GM23338 (cell line): Measurements from ENCODE around the gene CLDN1. TPM values are rescaled to one million over a fixed set of nuclear protein-coding genes. Genes with fewer than 3 reads are reported as not detected.

Source experiments
- ATAC-seq: fragments of 200-7000 bp; cut with Tn5 transposase; 3 replicates; pipeline ENCODE4 v1.9.1; 2020
- DNase-seq: peaks from one replicate; pipeline ENCODE4 v3.0.0-alpha.2; 2015; ENCODE audit warnings: low spot score
- H2AFZ ChIP-seq: fragments of 200-600 bp; sonication (generic); 2 replicates; pipeline ENCODE4 v1.8.0; 2016; ENCODE audit warnings: antibody characterized with exemption, mild to moderate bottlenecking, moderate library complexity
- H3F3A ChIP-seq: fragments of 200-600 bp; sonication (generic); replicated peaks from 2 replicates; pipeline ENCODE4 v1.8.0; 2017; ENCODE audit warnings: antibody characterized with exemption, mixed run types, low read depth
- H3K27ac ChIP-seq: fragments of 200-600 bp; sonication (generic); 2 replicates; pipeline ENCODE4 v1.6.1; 2016; ENCODE audit warnings: low read depth
- H3K27me3 ChIP-seq: fragments of 200-600 bp; sonication (generic); 2 replicates; pipeline ENCODE4 v1.8.0; 2016; ENCODE audit warnings: mild to moderate bottlenecking, mixed run types, moderate library complexity; ENCODE audit not compliant: insufficient read depth
- H3K36me3 ChIP-seq: fragments of 200-600 bp; sonication (generic); 2 replicates; pipeline ENCODE4 v1.8.0; 2016; ENCODE audit warnings: mild to moderate bottlenecking; ENCODE audit not compliant: insufficient read depth
- H3K4me1 ChIP-seq: fragments of 200-600 bp; sonication (generic); 2 replicates; pipeline ENCODE4 v1.8.0; 2016; ENCODE audit warnings: mild to moderate bottlenecking, moderate library complexity; ENCODE audit not compliant: insufficient read depth
- H3K4me2 ChIP-seq: fragments of 200-600 bp; sonication (generic); 2 replicates; pipeline ENCODE4 v1.7.1; 2017; ENCODE audit warnings: mixed run types
- H3K4me3 ChIP-seq: fragments of 200-600 bp; sonication (generic); 2 replicates; pipeline ENCODE4 v1.6.1; 2016; ENCODE audit warnings: mixed run types
- H3K79me2 ChIP-seq: fragments of 200-600 bp; sonication (generic); replicated peaks from 2 replicates; pipeline ENCODE4 v1.8.0; 2017; ENCODE audit warnings: mild to moderate bottlenecking; ENCODE audit not compliant: insufficient read depth
- H3K9me2 ChIP-seq: fragments of 200-600 bp; sonication (generic); 2 replicates; pipeline ENCODE4 v1.8.0; 2017; ENCODE audit not compliant: insufficient read depth
- H4K20me1 ChIP-seq: fragments of 200-600 bp; sonication (generic); replicated peaks from 2 replicates; pipeline ENCODE4 v1.8.0; 2017; ENCODE audit warnings: mild to moderate bottlenecking; ENCODE audit not compliant: insufficient read depth
- H3K27ac Mint-ChIP-seq: 2 replicates; pipeline ENCODE4 v1.8.0; 2020; ENCODE audit warnings: inconsistent platforms, mild to moderate bottlenecking, moderate library complexity, mixed read lengths
- H3K27me3 Mint-ChIP-seq: 3 replicates; pipeline ENCODE4 v1.8.0; 2022; ENCODE audit warnings: low read depth, mild to moderate bottlenecking, moderate library complexity, mixed read lengths, inconsistent platforms; ENCODE audit not compliant: insufficient read depth, poor library complexity
- H3K36me3 Mint-ChIP-seq: 3 replicates; pipeline ENCODE4 v1.8.0; 2021; ENCODE audit warnings: low read depth, mild to moderate bottlenecking, inconsistent platforms, moderate library complexity, mixed read lengths
- H3K4me1 Mint-ChIP-seq: 3 replicates; pipeline ENCODE4 v1.8.0; 2020; ENCODE audit warnings: mild to moderate bottlenecking, inconsistent platforms, mixed read lengths
- H3K4me3 Mint-ChIP-seq: 3 replicates; pipeline ENCODE4 v1.8.0; 2021; ENCODE audit warnings: moderate library complexity, mild to moderate bottlenecking, inconsistent platforms, mixed read lengths
- H3K9me3 Mint-ChIP-seq: 3 replicates; pipeline ENCODE4 v1.8.0; 2020; ENCODE audit warnings: moderate library complexity, mild to moderate bottlenecking, inconsistent platforms, mixed read lengths
- CREB1 ChIP-seq: fragments of 250-450 bp; sonication (Bioruptor Pico); IDR thresholded peaks from 2 replicates; pipeline ENCODE4 v1.5.0; 2020; ENCODE audit warnings: low read depth, mild to moderate bottlenecking, moderate library complexity
- EZH2phosphoT487 ChIP-seq: fragments of 200-600 bp; sonication (generic); IDR thresholded peaks from one replicate; pipeline ENCODE4 v1.8.1; 2018; ENCODE audit warnings: antibody characterized with exemption; ENCODE audit not compliant: unreplicated experiment
- JUNB ChIP-seq: IDR thresholded peaks from one replicate; pipeline ENCODE4 v1.6.1; 2016; ENCODE audit warnings: antibody characterized with exemption; ENCODE audit not compliant: unreplicated experiment
- POLR2AphosphoS5 ChIP-seq: IDR thresholded peaks from 2 replicates; pipeline ENCODE4 v1.6.1; 2016; ENCODE audit warnings: antibody characterized with exemption, low read depth
- ZNF114 ChIP-seq: fragments of 250-450 bp; sonication (Bioruptor Pico); IDR thresholded peaks from 2 replicates; pipeline ENCODE4 v1.5.0; 2020; ENCODE audit warnings: mild to moderate bottlenecking, moderate library complexity
- ZNF331 ChIP-seq: fragments of 250-450 bp; sonication (Bioruptor Pico); IDR thresholded peaks from 2 replicates; pipeline ENCODE4 v1.5.0; 2020; ENCODE audit warnings: low read depth, mild to moderate bottlenecking, moderate library complexity
- polyA plus RNA-seq: library from polyadenylated mRNA; unstranded; fragments of >200 nt; fragmentation: Nextera tagmentation; extraction: Ambion mirVana; gene quantifications from 2 replicates; pipeline ENCODE4 v1.2.1, GENCODE V29; 2016
- total RNA-seq: library from RNA; depleted of rRNA; stranded (reverse); fragments of >200 nt; shearing (Covaris generic); gene quantifications from 2 replicates; pipeline ENCODE4 v1.2.3, GENCODE V29; 2014
- TF ChIP-seq, protein P1 (sequence below): fragments of 250-450 bp; sonication (Bioruptor Pico); IDR thresholded peaks from 2 replicates; pipeline ENCODE4 v1.5.0; 2020; ENCODE audit warnings: mild to moderate bottlenecking, moderate library complexity
- TF ChIP-seq, protein P2 (sequence below): IDR thresholded peaks from 2 replicates; pipeline ENCODE4 v1.6.1; 2016; ENCODE audit warnings: antibody characterized with exemption

The CLDN1 gene
- total and polyA plus RNA-seq, 2 experiments from 2014 or later, result 2.5 to 4.6 TPM

DNA sequence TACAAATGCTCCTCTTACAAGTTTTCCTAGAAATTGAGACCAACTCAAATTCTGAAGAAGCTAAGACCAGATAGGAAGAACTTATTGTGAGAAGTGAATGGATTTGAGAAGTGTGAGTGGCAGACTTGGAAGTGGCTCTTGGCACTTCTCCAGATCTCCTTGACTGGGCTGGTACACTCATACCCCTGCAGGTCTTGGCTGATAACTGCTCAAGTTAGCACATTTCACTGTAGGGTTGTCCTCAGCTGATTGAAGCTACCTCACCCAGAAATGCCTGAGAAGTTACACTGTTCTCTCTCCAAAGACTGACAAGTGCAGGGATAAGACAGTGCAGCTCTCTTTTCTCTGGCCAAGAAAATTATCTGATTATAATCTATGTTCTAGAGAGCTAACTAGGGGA is 16.5 kb upstream of the CLDN1 start (continued):
- TF ChIP-seq, protein P1, sequence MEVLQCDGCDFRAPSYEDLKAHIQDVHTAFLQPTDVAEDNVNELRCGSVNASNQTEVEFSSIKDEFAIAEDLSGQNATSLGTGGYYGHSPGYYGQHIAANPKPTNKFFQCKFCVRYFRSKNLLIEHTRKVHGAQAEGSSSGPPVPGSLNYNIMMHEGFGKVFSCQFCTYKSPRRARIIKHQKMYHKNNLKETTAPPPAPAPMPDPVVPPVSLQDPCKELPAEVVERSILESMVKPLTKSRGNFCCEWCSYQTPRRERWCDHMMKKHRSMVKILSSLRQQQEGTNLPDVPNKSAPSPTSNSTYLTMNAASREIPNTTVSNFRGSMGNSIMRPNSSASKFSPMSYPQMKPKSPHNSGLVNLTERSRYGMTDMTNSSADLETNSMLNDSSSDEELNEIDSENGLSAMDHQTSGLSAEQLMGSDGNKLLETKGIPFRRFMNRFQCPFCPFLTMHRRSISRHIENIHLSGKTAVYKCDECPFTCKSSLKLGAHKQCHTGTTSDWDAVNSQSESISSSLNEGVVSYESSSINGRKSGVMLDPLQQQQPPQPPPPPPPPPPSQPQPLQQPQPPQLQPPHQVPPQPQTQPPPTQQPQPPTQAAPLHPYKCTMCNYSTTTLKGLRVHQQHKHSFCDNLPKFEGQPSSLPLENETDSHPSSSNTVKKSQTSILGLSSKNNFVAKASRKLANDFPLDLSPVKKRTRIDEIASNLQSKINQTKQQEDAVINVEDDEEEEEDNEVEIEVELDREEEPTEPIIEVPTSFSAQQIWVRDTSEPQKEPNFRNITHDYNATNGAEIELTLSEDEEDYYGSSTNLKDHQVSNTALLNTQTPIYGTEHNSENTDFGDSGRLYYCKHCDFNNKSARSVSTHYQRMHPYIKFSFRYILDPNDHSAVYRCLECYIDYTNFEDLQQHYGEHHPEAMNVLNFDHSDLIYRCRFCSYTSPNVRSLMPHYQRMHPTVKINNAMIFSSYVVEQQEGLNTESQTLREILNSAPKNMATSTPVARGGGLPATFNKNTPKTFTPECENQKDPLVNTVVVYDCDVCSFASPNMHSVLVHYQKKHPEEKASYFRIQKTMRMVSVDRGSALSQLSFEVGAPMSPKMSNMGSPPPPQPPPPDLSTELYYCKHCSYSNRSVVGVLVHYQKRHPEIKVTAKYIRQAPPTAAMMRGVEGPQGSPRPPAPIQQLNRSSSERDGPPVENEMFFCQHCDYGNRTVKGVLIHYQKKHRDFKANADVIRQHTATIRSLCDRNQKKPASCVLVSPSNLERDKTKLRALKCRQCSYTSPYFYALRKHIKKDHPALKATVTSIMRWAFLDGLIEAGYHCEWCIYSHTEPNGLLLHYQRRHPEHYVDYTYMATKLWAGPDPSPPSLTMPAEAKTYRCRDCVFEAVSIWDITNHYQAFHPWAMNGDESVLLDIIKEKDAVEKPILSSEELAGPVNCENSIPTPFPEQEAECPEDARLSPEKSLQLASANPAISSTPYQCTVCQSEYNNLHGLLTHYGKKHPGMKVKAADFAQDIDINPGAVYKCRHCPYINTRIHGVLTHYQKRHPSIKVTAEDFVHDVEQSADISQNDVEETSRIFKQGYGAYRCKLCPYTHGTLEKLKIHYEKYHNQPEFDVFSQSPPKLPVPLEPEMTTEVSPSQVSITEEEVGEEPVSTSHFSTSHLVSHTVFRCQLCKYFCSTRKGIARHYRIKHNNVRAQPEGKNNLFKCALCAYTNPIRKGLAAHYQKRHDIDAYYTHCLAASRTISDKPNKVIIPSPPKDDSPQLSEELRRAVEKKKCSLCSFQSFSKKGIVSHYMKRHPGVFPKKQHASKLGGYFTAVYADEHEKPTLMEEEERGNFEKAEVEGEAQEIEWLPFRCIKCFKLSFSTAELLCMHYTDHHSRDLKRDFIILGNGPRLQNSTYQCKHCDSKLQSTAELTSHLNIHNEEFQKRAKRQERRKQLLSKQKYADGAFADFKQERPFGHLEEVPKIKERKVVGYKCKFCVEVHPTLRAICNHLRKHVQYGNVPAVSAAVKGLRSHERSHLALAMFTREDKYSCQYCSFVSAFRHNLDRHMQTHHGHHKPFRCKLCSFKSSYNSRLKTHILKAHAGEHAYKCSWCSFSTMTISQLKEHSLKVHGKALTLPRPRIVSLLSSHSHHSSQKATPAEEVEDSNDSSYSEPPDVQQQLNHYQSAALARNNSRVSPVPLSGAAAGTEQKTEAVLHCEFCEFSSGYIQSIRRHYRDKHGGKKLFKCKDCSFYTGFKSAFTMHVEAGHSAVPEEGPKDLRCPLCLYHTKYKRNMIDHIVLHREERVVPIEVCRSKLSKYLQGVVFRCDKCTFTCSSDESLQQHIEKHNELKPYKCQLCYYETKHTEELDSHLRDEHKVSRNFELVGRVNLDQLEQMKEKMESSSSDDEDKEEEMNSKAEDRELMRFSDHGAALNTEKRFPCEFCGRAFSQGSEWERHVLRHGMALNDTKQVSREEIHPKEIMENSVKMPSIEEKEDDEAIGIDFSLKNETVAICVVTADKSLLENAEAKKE (CRISPR knock-in tag), result no peak
- no peak for TF ChIP-seq CREB1 (CRISPR knock-in tag)
- TF ChIP-seq, protein P2, sequence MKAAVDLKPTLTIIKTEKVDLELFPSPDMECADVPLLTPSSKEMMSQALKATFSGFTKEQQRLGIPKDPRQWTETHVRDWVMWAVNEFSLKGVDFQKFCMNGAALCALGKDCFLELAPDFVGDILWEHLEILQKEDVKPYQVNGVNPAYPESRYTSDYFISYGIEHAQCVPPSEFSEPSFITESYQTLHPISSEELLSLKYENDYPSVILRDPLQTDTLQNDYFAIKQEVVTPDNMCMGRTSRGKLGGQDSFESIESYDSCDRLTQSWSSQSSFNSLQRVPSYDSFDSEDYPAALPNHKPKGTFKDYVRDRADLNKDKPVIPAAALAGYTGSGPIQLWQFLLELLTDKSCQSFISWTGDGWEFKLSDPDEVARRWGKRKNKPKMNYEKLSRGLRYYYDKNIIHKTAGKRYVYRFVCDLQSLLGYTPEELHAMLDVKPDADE, result no peak
- no peak for TF ChIP-seq ZNF114 (CRISPR knock-in tag)
- no peak for TF ChIP-seq ZNF331 (CRISPR knock-in tag)

DNA sequence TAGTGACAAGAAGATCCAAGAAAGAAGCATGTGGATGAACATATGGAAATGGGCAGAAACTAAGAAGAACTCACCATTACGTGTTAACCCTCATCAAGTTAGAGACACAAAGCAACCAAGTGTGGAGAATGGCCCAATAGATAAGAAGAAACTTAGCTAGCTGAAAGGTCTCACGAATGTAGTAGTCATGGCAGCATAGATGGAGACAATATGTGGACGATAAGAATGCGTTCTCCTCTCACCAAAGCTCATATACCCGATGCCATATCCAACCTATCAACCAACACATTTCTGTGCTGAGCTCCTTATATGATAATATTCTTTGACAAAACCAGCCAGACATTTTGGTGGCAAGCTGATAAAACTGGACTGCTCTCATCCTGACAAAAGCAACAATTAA is 15.1 kb upstream of the CLDN1 start:
- H3K36me3 ChIP-seq, result no peaks in the 10 kb centered on the region
- H3F3A ChIP-seq, result no peaks in the 10 kb centered on the region
- H3K79me2 ChIP-seq, result no peaks in the 10 kb centered on the region
- no peak for DNase-seq
- H4K20me1 ChIP-seq, result no peaks in the 10 kb centered on the region
- H3K4me1 ChIP-seq, result no peaks in the 10 kb centered on the region
- H3K27ac Mint-ChIP-seq, result no peak overlapping the region
- ATAC-seq, result no peak
- peaks cover 10% of the 10 kb centered on the region; the same call in 1 of the 3 replicates for H3K9me3 Mint-ChIP-seq
- H2AFZ ChIP-seq, result no peak overlapping the region
- no peak overlapping the region for H3K4me2 ChIP-seq
- H3K4me3 Mint-ChIP-seq, result no peak overlapping the region
- H3K4me1 Mint-ChIP-seq, result no peaks in the 10 kb centered on the region
- H3K27ac ChIP-seq, result no peak overlapping the region
- H3K36me3 Mint-ChIP-seq, result peaks cover 3% of the 10 kb centered on the region; the same call in 1 of the 3 replicates
- peaks cover 1% of the 10 kb centered on the region for H3K27me3 Mint-ChIP-seq
- no peak overlapping the region for H3K4me3 ChIP-seq
- H3K9me2 ChIP-seq, result 0 out of 2 replicates have a peak, but pooled peaks cover 2% of the 10 kb centered on the region
- no peaks in the 10 kb centered on the region for H3K27me3 ChIP-seq
- TF ChIP-seq JUNB, result no peak
- TF ChIP-seq POLR2AphosphoS5, result no peak
- TF ChIP-seq, protein P1 (CRISPR knock-in tag), result no peak
- TF ChIP-seq ZNF331 (CRISPR knock-in tag), result no peak
- TF ChIP-seq ZNF114 (CRISPR knock-in tag), result no peak
- TF ChIP-seq EZH2phosphoT487, result no peak
